Activated CD8-positive, alpha-beta memory T cell treated with anti-CD3 and anti-CD28 coated beads, Interleukin-2, amount 10 ng/mL, durations not matched to agents 7 days and 5 days (primary cell): ENCODE results near the gene AASDHPPT. TPM values are rescaled to one million over a fixed set of nuclear protein-coding genes. Genes with fewer than 3 reads are reported as not detected.

Experiments used
- ATAC-seq: fragments of 150-1000 bp; cut with Tn5 transposase; one replicate; pipeline ENCODE4 v1.10.0; 2021; ENCODE audit warnings: moderate library complexity
- CTCF ChIA-PET: fragments of 350-600 bp; sonication (Branson Sonifier 250); formaldehyde crosslinking; loops from one replicate; lab custom pipeline; 2021; ENCODE audit warnings: antibody characterized with exemption; lab: Charles Lee
- DNase-seq: peaks from one replicate; pipeline ENCODE4 v3.0.0-alpha.2; 2020
- H3K27ac Mint-ChIP-seq: one replicate; pipeline ENCODE4 v1.8.0; 2021; ENCODE audit warnings: mild to moderate bottlenecking, mixed read lengths
- H3K27me3 Mint-ChIP-seq: one replicate; pipeline ENCODE4 v1.8.0; 2021; ENCODE audit warnings: mixed read lengths
- H3K36me3 Mint-ChIP-seq: one replicate; pipeline ENCODE4 v1.8.0; 2021; ENCODE audit warnings: mild to moderate bottlenecking, mixed read lengths
- H3K4me1 Mint-ChIP-seq: one replicate; pipeline ENCODE4 v1.8.0; 2021; ENCODE audit warnings: mixed read lengths
- H3K4me3 Mint-ChIP-seq: one replicate; pipeline ENCODE4 v1.8.0; 2021; ENCODE audit warnings: mild to moderate bottlenecking, moderate library complexity, mixed read lengths
- H3K9me3 Mint-ChIP-seq: one replicate; pipeline ENCODE4 v1.8.0; 2022; ENCODE audit warnings: low read depth, mixed read lengths
- total RNA-seq, 2 experiments: library from RNA; stranded (reverse); gene quantifications; one replicate each; pipeline ENCODE4 v1.2.3, GENCODE V29; 2021

AASDHPPT gene
- total RNA-seq, 2 experiments from 2014 or later: 32.1 to 37.8 TPM

- Mint-ChIP-seq H3K27me3 (peaks cover 19% of the 10 kb centered on the region), H3K9me3 (no peaks in the 10 kb centered on the region), H3K4me3 (no peak overlapping the region), H3K36me3 (no peaks in the 10 kb centered on the region), H3K4me1 (no peaks in the 10 kb centered on the region), H3K27ac (no peak overlapping the region)
- no peak for ATAC-seq
- no peak for DNase-seq
- CTCF ChIA-PET: no interaction called here
Measured at GRCh38 chr11:106137758-106138157, 60.3 kb downstream of the AASDHPPT start.

Other genes starting within 250 kb of the AASDHPPT start
- 10 to 100 TPM; 17.7 to 18.9 TPM for gene MSANTD4, start 55.4 kb upstream of the AASDHPPT start, total RNA-seq
- gene KBTBD3, start 315 bp upstream of the AASDHPPT start, total RNA-seq: 1 to 10 TPM; 7.9 to 8.7 TPM